NCI-H1048 (cell line): ENCODE data around the gene ANKRD28.

ENCODE experiments used
- DNase-seq: peaks from one replicate; lab custom pipeline; 2025; lab: John Stamatoyannopoulos, UW

Gene ANKRD28

GRCh38 chr3:15723624-15723884 lies 74.2 kb downstream of the ANKRD28 start:
- DNase-seq: no peak

GRCh38 chr3:15722877-15723623 lies 74.7 kb downstream of the ANKRD28 start:
- no peak for DNase-seq

GRCh38 chr3:15716178-15716577 lies 81.6 kb downstream of the ANKRD28 start:
- DNase-seq: no peak

DNA sequence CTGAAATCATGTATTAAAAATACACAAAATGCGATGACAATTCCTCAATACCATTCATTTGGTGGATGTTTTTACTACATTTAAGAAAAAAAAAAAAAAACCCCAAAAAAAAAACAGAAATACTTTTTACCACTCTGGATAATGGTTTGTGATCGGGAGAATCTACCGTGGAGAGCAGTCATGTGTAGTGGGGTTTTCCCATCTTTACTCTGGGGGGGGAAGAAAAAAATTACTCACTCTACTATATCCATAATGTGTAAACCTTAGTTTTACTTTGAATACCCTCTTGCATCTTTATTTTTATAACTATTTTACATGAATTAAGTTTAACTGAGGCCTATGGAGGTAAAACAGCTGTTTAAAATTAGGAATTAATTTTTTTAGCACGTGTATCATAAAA lies 83.3 kb downstream of the ANKRD28 start:
- no peak for DNase-seq

DNA sequence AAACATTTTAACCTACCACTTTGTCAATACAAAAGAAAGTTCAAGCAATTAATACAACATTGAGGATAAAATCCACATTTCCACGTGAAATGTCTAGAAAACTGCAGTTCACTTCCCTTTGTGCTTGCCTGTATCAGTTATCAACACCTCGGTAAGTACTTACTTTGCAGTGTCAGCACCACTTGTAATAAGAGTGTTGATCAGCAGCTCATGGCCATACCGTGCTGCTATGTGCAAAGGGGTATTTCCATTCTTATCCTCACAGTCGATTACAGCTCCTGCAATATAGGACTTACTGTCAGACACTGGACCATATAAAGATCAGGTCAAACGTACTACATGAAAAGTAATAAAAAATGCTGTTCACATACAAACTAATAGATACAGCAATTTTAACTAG lies 84.4 kb downstream of the ANKRD28 start:
- no peak for DNase-seq

- DNase-seq: no peak
Measured at GRCh38 chr3:15711281-15711680, 86.5 kb downstream of the ANKRD28 start.

GRCh38 chr3:15708882-15709677 lies 88.7 kb downstream of the ANKRD28 start:
- DNase-seq: no peak

DNA sequence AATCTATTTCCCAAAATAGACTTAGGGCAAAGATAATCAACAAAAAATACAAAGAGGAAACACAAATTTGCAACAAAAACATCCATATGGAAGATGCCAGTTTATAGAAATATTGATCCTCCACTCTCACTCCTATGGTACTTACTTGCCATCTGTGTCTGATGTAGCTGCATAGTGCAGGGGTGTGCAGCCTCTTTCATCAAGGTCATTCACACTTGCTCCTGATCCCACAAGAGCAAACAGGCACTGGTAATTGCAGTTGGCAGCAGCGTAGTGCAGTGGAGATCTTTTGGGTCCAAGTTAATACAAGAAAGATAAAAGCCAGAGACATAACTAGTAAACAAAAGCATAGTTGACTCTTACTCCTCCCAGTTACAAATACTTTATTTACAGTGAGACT lies 90.0 kb downstream of the ANKRD28 start:
- DNase-seq: no peak

DNA sequence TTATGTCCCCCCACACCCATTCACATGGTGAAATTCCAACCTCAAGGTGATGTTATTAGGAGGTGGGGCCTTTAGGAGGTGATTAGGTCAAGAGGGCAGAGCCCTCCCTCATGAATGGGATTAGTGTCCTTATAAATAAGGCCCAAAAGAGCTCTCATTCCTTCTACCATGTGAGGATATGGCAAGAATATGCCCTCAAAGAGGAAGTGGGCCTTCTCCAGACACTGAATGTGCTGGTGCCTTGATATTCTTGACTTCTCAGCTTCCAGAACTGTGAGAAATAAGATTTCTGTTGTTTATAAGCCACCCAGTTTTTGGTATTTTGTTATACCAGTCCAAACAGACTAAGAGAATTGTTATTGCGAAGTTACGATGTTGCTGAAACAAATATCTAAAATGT lies 94.4 kb downstream of the ANKRD28 start:
- no peak for DNase-seq

DNA sequence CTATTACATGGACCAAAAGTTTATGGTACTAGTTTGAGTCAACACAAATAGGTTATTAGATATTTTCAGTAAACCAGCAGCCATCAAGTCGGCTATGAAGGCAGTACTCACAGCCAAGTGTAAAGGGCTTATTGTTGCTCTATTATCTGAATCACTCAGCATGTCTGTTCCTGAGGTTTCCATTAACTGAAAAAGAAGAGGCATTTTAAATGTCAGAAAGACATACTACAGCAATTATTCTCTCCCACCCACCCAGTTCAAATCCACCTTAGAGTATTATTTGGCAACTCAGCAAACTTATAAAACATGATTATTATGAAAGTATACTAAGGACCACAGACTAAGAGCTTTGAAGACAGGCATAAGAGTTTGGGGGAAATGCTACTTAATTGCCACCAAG lies 103.2 kb downstream of the ANKRD28 start:
- DNase-seq: no peak

- no peak for DNase-seq
Measured at GRCh38 chr3:15693355-15693754, 104.4 kb downstream of the ANKRD28 start.

GRCh38 chr3:15690748-15691147 lies 107.0 kb downstream of the ANKRD28 start:
- no peak for DNase-seq

GRCh38 chr3:15690230-15690629 lies 107.5 kb downstream of the ANKRD28 start:
- DNase-seq: no peak

DNA sequence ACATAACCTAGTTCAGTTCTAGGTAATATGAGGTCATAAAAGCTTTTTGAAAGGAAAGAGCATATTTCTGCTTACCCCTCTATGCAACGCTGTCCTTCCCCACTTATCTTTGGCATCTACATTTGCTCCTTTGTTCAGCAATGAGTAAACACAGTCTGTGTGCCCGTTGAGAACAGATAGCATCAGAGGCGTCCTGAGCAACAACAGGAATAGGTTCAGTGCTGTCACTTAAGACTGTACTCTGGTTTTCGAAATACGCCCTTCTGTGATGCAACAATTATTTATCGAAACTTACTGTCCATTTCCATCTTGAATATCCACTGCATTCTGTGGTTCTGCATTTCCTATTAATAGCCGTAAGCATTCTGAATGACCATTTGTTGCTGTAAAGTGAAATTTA lies 111.9 kb downstream of the ANKRD28 start:
- no peak for DNase-seq

DNA sequence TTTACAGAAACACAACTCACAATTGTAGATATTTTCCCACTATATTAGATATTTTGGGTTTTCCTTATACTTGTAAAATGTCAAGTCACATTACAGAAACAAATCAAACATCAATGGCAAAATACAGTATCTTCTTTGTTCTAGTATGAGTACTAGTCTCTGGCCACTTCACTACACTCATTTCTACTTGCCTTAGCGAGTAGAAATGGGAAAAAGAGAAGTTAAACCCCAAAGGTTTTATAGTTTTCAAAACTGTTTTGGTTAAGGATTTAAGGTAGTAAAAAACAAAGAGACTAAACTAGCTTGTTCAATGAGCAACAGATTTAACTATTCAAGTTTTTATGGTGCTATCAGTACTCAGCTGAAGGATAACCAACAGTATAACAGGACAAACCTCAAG lies 114.5 kb downstream of the ANKRD28 start:
- no peak for DNase-seq

DNA sequence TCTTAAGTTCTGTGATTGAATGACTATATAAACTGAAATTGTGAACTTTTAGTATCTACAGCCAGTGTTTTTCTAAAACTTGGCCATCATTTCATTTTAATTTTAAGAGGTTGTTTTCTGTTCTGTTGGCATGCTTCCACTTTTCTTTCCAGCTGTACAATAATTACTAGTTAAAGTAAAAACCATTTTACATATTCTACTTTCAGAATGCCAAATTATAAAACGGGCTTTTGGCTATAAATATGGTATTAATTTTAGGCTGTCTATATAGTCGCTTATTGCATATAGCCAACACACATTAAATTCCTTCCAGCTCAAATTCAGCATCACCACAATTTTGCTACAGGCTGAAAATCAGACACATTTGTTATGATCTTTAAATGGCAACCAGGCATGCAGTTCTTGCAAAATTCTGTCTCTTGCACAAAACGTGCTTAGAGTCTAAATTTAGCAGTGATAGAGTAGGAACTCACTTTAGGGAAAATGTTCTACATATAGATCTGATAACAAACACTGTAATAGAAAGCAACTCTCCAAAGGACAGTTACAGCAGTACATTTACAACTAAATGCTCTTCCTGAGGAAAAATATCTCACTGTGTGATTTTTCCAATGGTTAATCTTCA lies 115.1 kb downstream of the ANKRD28 start:
- no peak for DNase-seq

GRCh38 chr3:15681668-15682067 lies 116.1 kb downstream of the ANKRD28 start:
- DNase-seq: no peak

DNA sequence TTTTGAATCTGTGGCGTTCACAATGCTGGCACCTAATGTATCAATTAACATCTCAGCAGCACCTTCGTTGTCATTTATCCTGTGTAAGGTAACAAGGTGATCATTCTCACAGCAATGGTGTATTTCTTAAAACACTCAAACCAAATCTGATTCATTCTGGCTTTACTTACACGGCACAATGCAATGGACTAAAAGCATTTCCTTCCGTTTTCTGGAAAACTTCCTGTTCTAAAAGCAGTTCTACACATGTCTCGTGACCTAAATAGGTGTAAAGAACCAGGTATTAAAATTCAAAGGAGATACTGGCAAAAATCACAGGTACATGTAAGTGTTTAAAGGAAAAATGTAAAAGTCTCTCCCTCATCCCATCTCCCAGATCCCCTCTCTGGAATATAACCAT lies 118.5 kb downstream of the ANKRD28 start:
- DNase-seq: no peak

GRCh38 chr3:15676259-15676658 lies 121.5 kb downstream of the ANKRD28 start:
- no peak for DNase-seq

DNA sequence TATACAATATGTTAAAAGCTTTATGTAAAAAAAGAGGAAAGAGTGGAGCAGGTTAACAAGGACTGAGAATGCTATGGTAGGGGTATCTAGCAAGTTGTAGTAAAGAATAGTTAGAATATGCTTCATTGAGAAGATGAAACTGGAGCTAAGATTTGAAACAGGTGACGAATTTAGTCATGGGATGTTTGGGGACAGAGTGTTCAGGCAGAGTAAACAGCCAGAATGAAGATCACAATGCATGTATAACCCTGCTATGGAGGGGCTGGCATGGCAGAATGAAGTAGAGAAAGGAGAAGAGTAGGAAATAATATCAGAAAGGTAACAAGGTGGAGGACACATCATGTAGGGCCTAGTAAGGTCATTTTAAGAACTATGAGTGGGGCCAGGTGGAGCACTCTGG lies 124.2 kb downstream of the ANKRD28 start:
- no peak for DNase-seq

- no peak for DNase-seq
Measured at GRCh38 chr3:15667484-15667883, 130.3 kb downstream of the ANKRD28 start.

- DNase-seq: no peak
Measured at GRCh38 chr3:15666277-15666676, 131.5 kb downstream of the ANKRD28 start.

DNA sequence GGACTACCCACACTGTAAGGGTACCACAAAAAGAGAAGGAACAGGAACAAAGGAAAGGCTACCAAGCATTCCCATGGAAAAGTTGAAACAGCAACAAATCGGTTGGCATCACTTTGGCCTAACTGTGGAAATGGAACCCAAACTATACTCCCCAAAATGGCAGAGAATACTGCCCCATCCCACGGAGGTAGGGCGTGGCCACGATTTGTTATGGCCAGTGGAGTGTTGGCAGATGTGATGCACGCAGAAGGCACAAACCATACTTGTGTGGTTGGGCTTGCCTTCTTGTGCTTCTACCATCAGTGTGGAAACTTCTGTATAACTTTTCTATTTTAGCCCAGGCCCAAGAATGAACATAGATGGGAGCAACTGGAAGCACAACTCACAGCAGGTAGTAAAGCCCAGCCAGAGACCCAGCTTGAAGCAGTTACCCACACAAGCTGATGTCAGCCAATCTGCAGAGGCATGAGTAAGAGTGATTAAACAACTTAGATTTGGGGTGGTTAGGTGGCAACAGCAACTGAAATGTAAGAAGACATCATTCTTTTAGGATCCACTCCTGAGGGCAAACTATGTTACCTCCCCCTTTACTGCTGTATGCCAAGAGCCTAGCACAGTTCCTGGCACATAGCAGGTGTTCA lies 132.1 kb downstream of the ANKRD28 start:
- no peak for DNase-seq
